Activated naive CD4-positive, alpha-beta T cell treated with anti-CD3 and anti-CD28 coated beads, Interleukin-2, amount 10 ng/mL, durations not matched to agents 7 days and 5 days (primary cell): ENCODE results near the gene LAMB4.

Source experiments
- CTCF ChIA-PET: fragments of 350-600 bp; sonication (Branson Sonifier 250); formaldehyde crosslinking; loops from one replicate; lab custom pipeline; 2021; ENCODE audit warnings: antibody characterized with exemption; lab: Charles Lee
- DNase-seq: peaks from one replicate; pipeline ENCODE4 v3.0.0-alpha.2; 2020
- H3K27ac Mint-ChIP-seq: one replicate; pipeline ENCODE4 v1.8.0; 2021; ENCODE audit warnings: mild to moderate bottlenecking, moderate library complexity, mixed read lengths
- H3K27me3 Mint-ChIP-seq: one replicate; pipeline ENCODE4 v1.8.0; 2021; ENCODE audit warnings: mild to moderate bottlenecking, mixed read lengths
- H3K36me3 Mint-ChIP-seq: one replicate; pipeline ENCODE4 v1.8.0; 2021; ENCODE audit warnings: mixed read lengths
- H3K4me1 Mint-ChIP-seq: one replicate; pipeline ENCODE4 v1.8.0; 2021; ENCODE audit warnings: mixed read lengths
- H3K4me3 Mint-ChIP-seq: one replicate; pipeline ENCODE4 v1.8.0; 2021; ENCODE audit warnings: mild to moderate bottlenecking, moderate library complexity, mixed read lengths
- H3K9me3 Mint-ChIP-seq: one replicate; pipeline ENCODE4 v1.8.0; 2021; ENCODE audit warnings: mixed read lengths

Gene LAMB4

DNA sequence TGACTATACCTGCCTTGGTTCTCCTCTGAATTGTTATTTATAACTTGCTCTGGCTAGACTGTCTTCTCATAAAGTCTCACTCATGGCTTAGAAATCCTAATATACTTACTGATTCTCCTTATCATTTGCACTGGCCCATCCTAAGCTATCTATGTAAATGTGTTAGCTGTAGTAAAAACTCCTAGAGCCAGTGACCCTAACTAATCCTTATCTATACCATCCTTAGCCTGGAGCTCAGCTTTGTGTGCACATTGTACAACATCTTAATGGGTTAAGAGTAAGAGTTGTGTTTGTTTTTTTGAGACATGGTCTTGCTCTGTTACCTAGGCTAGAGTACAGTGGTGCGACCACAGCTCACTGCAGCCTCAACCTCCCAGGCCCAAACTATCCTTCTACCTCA, 40.8 kb downstream of the LAMB4 start:
- H3K4me3 Mint-ChIP-seq, result no peak overlapping the region
- CTCF ChIA-PET, result no interaction called here
- no peaks in the 10 kb centered on the region for H3K36me3 Mint-ChIP-seq
- no peaks in the 10 kb centered on the region for H3K4me1 Mint-ChIP-seq
- no peak overlapping the region for H3K27ac Mint-ChIP-seq
- no peaks in the 10 kb centered on the region for H3K9me3 Mint-ChIP-seq
- DNase-seq, result no peak
- no peaks in the 10 kb centered on the region for H3K27me3 Mint-ChIP-seq

DNA sequence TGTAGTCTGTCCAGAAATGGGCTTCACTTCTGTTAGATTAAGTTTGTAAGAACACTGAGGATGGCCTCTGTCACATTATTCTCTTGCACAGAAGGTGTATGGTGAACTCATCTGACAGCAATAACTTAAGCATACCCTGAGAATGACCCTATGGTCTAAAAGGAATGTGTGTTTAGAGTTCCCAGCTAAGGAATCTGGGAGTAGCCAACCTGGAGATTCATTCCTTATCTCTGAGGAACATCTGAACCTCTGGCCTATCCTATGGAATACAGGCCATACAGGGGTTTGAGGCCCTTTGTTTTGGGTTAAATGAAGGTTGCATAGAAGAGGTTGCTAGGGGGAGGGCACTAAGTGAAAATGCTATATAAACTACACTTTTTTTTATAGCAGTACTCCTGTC, 41.4 kb downstream of the LAMB4 start:
- Mint-ChIP-seq H3K36me3 (no peaks in the 10 kb centered on the region), H3K4me3 (no peak overlapping the region), H3K27me3 (no peaks in the 10 kb centered on the region), H3K9me3 (no peaks in the 10 kb centered on the region), H3K4me1 (no peaks in the 10 kb centered on the region), H3K27ac (no peak overlapping the region)
- no peak for DNase-seq
- CTCF ChIA-PET, result no interaction called here

DNA sequence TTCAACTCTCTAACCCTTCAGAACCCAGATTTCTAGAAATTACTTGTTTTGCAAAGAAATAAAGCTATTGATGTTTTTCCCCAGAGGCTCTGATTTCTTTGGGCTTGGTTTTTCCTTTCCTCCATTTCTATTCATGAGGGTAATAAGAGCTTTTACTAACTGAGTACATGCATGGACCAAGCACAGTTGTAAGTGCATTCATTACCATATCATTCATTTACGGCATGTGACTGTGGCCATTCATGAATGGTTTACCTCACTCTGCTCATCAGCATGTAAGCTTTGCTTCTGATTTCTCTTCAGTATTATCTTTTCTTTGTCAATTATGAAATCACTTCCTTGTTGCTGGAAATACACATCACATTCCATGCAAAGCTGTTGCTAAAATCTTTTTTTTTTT, 42.4 kb downstream of the LAMB4 start:
- Mint-ChIP-seq H3K27me3 (no peaks in the 10 kb centered on the region), H3K9me3 (no peaks in the 10 kb centered on the region), H3K36me3 (no peaks in the 10 kb centered on the region), H3K4me3 (no peak overlapping the region), H3K4me1 (no peaks in the 10 kb centered on the region), H3K27ac (no peak overlapping the region)
- no peak for DNase-seq
- CTCF ChIA-PET, result interaction anchor here (0.7 kb wide), 1 partner anchor 67 kb away, joined by 3 read pairs; no protein-coding TSS in a partner anchor

DNA sequence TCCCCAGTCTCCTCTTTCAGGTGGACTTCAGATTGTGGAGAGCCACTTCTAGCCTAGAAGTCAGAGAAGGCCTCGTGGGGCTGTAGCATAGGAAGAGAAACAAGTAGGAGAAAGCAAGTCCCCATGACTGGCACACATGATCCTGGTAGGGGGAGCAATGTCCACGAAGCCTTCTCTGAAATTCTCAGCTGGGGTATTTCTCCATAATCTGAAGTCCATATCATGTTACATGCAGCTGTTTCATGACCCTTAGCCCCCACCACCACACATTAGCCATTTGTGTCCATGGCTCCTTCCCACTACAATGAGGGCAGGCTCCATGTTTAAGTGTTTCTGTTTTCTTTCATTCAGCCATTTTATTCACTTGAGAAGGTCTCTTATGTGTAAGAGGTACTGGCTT, 43.2 kb downstream of the LAMB4 start:
- CTCF ChIA-PET, result no interaction called here
- Mint-ChIP-seq H3K36me3 (no peaks in the 10 kb centered on the region), H3K4me3 (no peak overlapping the region), H3K9me3 (no peaks in the 10 kb centered on the region), H3K4me1 (no peaks in the 10 kb centered on the region), H3K27ac (no peak overlapping the region), H3K27me3 (no peaks in the 10 kb centered on the region)
- DNase-seq, result no peak

DNA sequence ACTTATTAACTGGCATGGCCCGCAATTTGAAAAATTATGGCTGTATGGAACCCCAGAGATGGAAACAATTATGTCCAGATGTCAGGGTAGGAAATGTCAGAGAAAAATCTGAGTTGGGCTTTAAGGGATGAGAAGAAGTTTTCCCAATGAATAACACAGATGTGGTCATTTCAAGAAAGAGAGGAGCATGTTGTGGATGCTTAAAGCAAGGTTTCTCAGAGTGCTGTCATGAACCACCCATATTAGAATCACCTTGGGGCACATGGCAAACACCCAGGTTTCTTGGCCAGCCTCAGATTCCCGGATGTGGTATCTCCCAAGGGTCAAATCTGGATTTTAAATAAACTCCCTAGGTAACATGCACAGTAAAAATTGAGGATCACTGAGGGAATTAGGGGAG, 43.6 kb downstream of the LAMB4 start:
- CTCF ChIA-PET, result no interaction called here
- Mint-ChIP-seq H3K27me3 (no peaks in the 10 kb centered on the region), H3K36me3 (no peaks in the 10 kb centered on the region), H3K27ac (no peak overlapping the region), H3K4me1 (no peaks in the 10 kb centered on the region), H3K4me3 (no peak overlapping the region), H3K9me3 (no peaks in the 10 kb centered on the region)
- DNase-seq, result no peak

DNA sequence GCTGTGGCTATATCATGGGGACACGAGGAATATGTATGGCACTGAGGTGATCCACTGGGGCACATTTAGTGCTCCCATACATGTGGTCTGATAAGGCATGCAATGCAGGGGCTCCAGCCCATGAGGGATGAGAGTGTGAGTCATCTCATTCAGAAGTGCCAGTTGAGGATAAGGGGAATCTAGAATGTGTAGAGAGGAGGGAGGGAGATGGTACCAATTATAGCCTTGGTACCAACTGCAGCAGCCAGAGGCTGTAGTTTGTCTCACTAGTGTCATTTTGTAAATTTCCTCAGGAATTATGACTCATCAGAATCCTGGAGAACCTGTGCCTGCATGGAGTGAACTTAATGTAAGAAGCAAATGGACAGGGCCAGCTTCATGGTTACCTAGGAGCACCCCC, 46.2 kb downstream of the LAMB4 start:
- no peak for DNase-seq
- H3K36me3 Mint-ChIP-seq, result no peaks in the 10 kb centered on the region
- H3K4me1 Mint-ChIP-seq, result no peaks in the 10 kb centered on the region
- no peaks in the 10 kb centered on the region for H3K9me3 Mint-ChIP-seq
- no peak overlapping the region for H3K4me3 Mint-ChIP-seq
- CTCF ChIA-PET, result no interaction called here
- H3K27ac Mint-ChIP-seq, result no peak overlapping the region
- no peaks in the 10 kb centered on the region for H3K27me3 Mint-ChIP-seq

DNA sequence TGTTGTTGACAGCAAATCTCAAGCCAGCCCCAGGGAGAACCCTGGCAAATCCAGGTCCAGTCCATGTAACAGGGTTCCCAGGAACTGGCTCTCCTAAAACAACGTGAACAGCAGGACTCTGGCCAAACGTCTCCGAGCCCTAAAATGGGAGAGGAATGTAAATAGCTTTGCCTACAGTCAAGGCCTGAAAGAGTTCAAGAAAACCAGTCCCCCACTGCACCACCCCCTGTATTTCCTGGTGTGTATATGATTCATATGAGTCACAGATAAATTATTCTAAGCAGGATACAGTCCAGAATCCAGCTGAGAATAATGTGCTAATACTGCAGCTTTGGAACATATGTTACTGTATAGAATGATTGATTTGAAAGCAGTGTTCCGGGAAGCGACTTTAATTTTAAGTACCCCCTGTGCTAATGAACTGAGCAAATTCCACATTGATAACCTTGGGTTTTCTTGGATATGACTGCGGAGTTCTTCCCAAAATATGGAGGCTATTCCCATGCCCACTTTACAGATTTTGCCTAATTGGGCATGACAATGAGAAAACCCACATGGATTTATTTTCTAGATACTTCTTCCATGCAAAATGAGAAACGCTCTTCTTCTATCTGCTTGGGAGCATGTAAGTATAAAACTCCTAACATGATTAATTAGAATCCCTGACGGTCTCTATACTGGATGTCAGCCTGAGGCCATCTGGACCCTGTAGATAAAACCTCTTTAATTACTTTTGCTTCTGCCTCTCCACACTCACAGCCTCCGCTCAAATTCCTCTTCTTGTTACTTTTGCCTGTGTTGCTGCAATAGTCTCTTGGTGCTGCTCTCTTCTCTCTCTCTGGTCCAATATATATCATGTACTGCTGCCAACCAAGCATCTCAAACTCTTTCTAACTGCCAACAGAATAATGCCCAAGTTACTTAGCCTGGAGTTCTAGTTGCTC, 50.2 kb downstream of the LAMB4 start:
- Mint-ChIP-seq H3K27ac (no peak overlapping the region), H3K4me1 (no peaks in the 10 kb centered on the region), H3K4me3 (no peak overlapping the region), H3K9me3 (no peaks in the 10 kb centered on the region), H3K36me3 (no peaks in the 10 kb centered on the region), H3K27me3 (no peaks in the 10 kb centered on the region)
- CTCF ChIA-PET, result no interaction called here
- no peak for DNase-seq

DNA sequence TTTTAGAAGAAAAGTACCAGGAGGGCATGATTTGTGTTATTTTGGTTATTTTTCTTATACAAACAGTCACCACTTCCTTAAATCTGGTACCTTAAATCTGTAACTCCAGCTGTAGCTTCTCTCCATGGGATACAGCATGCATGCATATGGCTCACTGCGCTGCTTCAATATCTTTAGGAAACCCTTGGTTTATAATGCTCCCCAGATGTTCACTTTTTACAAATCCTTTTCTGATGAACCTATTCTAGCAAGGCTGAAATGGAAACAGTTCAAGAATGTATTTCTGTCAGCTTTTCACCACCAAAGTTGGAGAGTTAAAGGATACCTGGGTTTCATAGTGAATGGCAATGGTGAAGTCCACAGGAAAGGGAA, 50.9 kb downstream of the LAMB4 start:
- H3K27ac Mint-ChIP-seq, result no peak overlapping the region
- no peaks in the 10 kb centered on the region for H3K36me3 Mint-ChIP-seq
- no peak for DNase-seq
- no peaks in the 10 kb centered on the region for H3K9me3 Mint-ChIP-seq
- no peaks in the 10 kb centered on the region for H3K4me1 Mint-ChIP-seq
- H3K27me3 Mint-ChIP-seq, result no peaks in the 10 kb centered on the region
- H3K4me3 Mint-ChIP-seq, result no peak overlapping the region
- CTCF ChIA-PET, result no interaction called here

DNA sequence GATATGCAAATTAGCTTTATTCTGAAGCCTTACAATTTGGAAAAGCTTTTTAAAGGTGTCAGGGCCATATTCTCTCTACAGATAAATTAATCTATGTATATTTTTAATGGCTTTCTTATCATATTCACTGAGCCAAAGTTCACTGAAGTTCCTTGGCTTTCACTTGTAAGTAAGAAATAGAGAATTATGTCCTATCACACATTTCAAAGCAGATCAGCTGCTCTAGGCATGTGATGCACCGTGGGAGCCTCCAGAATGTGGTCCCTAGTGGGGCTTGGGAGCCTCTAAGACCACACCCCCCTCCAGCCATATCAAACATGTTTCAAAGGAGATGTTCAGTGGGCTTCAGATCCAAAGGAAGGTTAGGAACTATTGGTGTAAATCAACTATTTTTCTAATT, 51.5 kb downstream of the LAMB4 start:
- no peak overlapping the region for H3K27ac Mint-ChIP-seq
- H3K9me3 Mint-ChIP-seq, result no peaks in the 10 kb centered on the region
- no peak overlapping the region for H3K4me3 Mint-ChIP-seq
- no peaks in the 10 kb centered on the region for H3K4me1 Mint-ChIP-seq
- CTCF ChIA-PET, result no interaction called here
- H3K27me3 Mint-ChIP-seq, result no peaks in the 10 kb centered on the region
- DNase-seq, result no peak
- H3K36me3 Mint-ChIP-seq, result no peaks in the 10 kb centered on the region

DNA sequence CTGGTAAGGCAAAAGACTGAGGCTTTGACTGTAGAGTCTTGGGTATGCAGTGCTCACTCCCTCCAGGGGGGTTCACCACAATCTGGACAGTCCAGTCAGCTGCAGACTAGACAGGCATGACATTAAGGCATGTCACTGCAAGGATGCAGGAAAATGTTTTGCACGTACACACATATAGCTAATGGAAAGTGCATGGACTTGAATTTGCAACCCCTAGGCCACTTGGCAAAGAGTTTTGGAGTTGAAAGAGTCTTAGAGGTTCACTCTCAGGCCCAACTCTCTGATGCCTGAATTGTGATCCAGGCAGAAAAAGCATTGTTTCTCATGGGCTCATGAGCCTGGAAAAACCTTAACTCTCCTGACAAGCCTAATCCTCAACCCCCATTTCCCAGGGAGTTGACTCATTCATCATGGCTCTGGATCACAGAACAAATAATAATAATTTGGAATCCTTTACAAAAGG, 51.9 kb downstream of the LAMB4 start:
- CTCF ChIA-PET, result no interaction called here
- Mint-ChIP-seq H3K4me1 (no peaks in the 10 kb centered on the region), H3K27me3 (no peaks in the 10 kb centered on the region), H3K4me3 (no peak overlapping the region), H3K27ac (no peak overlapping the region), H3K36me3 (no peaks in the 10 kb centered on the region), H3K9me3 (no peaks in the 10 kb centered on the region)
- DNase-seq, result no peak

DNA sequence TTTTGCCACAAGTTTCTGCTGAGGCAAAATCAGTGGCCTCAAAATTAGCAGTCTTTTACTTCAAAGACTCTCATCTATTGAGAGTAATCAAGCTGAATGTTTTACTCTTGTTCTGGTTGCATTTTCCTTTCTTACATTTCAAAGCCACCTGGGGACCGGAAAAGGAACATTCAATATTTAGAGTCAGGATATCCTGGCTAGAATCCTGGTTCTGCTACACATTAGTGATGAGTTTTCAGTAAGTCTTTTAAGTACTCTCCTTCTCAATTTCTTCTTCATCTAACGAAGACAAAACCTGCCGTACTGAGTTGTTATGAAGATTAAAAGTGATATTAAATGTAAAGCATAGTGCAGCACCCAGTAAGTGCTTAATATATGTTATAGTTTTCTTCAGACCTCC, 52.5 kb downstream of the LAMB4 start:
- H3K36me3 Mint-ChIP-seq, result no peaks in the 10 kb centered on the region
- H3K9me3 Mint-ChIP-seq, result no peaks in the 10 kb centered on the region
- no peaks in the 10 kb centered on the region for H3K27me3 Mint-ChIP-seq
- CTCF ChIA-PET, result no interaction called here
- no peak overlapping the region for H3K27ac Mint-ChIP-seq
- no peak for DNase-seq
- H3K4me3 Mint-ChIP-seq, result no peak overlapping the region
- H3K4me1 Mint-ChIP-seq, result no peaks in the 10 kb centered on the region

DNA sequence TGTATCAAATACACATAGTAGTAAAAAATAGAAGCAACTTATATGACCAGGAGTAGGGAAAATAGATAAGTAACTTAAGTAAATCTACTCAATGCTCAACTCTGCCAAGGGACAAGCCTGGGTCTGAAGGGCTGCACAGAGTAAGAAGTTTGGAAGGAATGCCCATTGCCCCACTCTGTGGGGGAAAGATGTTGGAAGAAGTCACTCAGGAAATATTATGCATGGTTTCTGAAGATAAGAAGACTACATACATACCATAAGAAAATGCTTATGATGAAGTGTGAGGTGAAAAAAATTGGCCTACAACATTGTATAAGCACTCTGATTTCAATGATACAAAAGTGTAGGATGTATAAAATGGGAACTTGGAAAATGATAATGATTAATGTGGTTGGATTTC, 54.0 kb downstream of the LAMB4 start:
- CTCF ChIA-PET, result no interaction called here
- DNase-seq, result no peak
- Mint-ChIP-seq H3K27ac (no peak overlapping the region), H3K9me3 (no peaks in the 10 kb centered on the region), H3K36me3 (no peaks in the 10 kb centered on the region), H3K4me1 (no peaks in the 10 kb centered on the region), H3K27me3 (no peaks in the 10 kb centered on the region), H3K4me3 (no peak overlapping the region)

DNA sequence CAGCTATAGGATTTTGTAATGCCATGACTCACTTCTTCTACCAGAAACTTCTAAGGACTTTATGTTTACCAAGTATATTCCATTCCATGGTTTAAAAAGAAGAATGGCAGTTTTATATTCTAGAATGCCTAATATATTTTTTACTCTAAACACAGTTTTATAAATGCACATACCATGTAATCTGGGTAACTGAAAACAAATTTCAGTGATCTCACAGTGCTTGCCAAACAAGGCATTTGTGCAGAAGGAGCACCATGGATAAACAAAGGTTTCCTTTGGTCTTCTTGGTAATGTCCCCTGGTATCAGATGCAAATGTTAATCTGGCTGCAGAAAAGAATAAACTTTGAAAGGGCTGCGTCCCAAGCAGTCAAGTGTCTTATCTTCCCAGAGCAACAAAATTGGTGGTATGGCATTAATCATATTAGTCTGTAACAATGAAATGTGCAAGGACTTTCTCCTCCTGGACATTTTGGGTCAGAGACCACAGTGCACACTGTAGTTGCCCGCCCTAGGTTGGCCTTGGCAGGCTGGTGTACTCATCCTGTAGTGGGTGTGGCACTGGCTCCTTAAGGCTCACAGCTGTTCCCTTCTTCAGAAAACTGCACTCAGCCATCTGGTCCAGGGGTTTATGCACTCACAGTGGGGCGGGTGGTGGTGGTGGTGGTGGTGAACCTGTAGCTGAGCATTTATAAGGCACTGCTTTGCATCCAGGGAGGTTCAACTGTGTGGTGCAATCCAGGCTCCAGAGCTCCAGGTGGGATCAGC, 56.7 kb downstream of the LAMB4 start:
- no peaks in the 10 kb centered on the region for H3K36me3 Mint-ChIP-seq
- no peaks in the 10 kb centered on the region for H3K4me1 Mint-ChIP-seq
- H3K4me3 Mint-ChIP-seq, result no peak overlapping the region
- CTCF ChIA-PET, result no interaction called here
- H3K27ac Mint-ChIP-seq, result no peak overlapping the region
- no peaks in the 10 kb centered on the region for H3K9me3 Mint-ChIP-seq
- DNase-seq, result no peak
- H3K27me3 Mint-ChIP-seq, result no peaks in the 10 kb centered on the region

DNA sequence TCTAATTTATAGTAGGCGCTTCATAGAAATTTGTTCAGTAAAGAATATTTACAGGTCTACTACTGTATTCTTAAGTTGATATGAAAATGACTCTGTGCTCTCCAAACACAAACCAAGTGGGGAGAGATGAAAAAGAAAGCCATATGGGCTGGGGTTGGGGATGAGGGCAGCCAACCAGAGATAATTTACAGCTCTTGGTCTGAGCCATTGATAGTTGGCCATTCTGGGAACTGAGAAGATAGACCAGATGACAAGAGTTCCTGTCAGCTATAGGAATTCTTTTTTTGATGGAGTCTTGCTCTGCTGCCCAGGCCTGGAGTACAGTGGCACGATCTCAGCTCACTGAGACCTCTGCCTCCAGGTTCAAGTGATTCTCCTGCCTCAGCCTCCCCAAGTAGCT, 57.4 kb downstream of the LAMB4 start:
- CTCF ChIA-PET, result no interaction called here
- H3K9me3 Mint-ChIP-seq, result no peaks in the 10 kb centered on the region

DNA sequence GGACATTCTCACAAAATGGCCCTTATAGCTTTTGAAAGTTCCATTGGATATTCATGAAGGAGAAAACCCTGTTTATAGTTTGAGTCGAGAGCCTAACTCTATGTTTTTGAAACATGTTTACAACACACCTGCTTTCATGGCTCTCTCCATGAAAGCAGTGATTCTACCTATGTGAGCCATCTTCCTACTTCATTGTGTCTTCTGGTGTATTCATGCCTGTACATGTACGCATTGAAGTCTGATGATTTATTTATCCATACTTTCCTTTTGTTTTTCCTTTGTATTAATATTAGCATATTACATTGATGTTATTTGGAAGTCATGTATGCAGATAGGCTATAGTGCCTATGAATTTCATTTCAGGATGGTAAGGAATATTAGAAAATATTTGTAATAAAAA, 58.0 kb downstream of the LAMB4 start:
- no peaks in the 10 kb centered on the region for H3K9me3 Mint-ChIP-seq
- H3K4me3 Mint-ChIP-seq, result no peak overlapping the region
- no peak for DNase-seq
- no peaks in the 10 kb centered on the region for H3K4me1 Mint-ChIP-seq
- peaks cover 6% of the 10 kb centered on the region for H3K27me3 Mint-ChIP-seq
- H3K36me3 Mint-ChIP-seq, result no peaks in the 10 kb centered on the region
- no peak overlapping the region for H3K27ac Mint-ChIP-seq
- CTCF ChIA-PET, result no interaction called here

More for the DNA sequence above, 57.4 kb downstream of the LAMB4 start:
- Mint-ChIP-seq H3K27ac (no peak overlapping the region), H3K4me3 (no peak overlapping the region), H3K27me3 (peaks cover 3% of the 10 kb centered on the region), H3K36me3 (no peaks in the 10 kb centered on the region), H3K4me1 (no peaks in the 10 kb centered on the region)
- DNase-seq, result no peak
